HG03521 (cell line): Measurements from ENCODE around the gene TP73.
"Not testable (repeated sequence)": the region's sequence is repeated elsewhere in the genome, so short reads cannot be mapped to it uniquely, and the experiment has no call there.

Source experiments
- ATAC-seq: cut with Tn5 transposase; IDR thresholded peaks from one replicate; pipeline ENCODE4 v1.9.1; 2021; ENCODE audit warnings: mild to moderate bottlenecking, moderate library complexity; ENCODE audit not compliant: unreplicated experiment

Gene TP73

DNA sequence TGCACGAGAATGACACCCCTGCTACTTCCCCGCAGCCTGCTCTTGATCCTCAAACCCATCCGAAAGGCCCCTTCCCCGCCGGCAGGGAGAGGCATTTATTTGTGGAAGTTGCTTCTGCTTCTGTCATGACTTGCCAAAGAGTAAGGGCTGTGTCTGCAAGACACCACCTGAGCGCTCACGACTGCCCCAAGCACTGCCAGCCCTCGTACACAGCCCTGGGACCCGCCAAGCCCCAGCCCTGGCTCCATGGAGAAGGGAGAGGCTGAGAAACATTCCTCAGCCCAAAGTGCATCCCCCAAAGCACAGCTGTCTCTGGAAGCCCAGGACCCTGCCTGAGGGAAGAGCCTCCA is 33.8 kb upstream of the TP73 start:
- ATAC-seq, result no peak

DNA sequence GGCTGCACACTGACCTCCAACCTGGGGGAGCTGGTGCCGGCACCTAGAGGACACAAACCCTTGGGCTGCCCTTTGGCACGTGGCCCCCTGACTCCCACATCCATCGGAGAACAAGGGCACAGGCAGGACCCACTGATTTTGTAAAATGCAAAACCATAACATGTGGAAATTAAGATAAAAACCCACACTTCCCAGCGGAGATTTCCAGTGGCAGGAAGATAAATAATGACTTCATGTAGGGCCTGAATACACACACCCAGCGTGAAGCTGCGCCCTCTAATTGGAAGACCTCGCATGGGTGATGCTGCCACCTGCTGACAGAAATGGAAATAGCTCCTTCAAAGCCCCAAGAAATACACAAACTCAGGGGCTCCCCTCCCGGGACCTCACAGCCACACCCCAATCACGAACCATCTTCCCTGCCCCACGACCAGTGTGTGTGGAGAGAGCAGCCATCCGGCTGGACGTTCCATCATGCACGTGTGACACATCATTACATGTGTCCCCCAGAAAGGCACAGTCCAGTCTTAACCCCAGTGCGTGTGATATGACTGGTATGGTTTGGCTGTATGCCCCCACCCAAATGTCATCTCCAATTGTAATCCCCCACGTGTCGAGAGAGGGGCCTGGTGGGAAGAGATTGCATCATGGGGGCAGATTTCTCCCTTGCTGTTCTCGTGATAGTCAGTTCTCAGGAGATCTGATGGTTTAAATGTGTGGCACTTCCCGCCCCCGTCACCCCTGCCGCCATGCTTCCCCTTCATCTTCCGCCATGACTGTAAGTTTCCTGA is 33.2 kb upstream of the TP73 start:
- no peak for ATAC-seq

DNA sequence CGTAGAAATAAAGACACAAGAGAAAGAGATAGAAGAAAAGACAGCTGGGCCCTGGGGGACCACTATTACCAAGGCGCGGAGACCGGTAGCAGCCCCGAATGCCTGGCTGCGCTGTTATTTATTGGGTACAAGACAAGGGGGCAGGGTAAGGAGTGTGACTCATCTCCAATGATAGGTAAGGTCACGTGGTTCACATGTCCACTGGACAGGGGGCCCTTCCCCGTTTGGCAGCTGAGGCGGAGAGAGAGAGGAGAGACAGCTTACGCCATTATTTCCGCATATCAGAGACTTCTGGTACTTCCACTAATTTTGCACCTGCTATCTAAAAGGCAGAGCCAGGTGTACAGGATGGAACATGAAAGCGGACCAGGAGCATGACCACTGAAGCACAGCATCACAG is 31.6 kb upstream of the TP73 start:
- ATAC-seq, result no peak

DNA sequence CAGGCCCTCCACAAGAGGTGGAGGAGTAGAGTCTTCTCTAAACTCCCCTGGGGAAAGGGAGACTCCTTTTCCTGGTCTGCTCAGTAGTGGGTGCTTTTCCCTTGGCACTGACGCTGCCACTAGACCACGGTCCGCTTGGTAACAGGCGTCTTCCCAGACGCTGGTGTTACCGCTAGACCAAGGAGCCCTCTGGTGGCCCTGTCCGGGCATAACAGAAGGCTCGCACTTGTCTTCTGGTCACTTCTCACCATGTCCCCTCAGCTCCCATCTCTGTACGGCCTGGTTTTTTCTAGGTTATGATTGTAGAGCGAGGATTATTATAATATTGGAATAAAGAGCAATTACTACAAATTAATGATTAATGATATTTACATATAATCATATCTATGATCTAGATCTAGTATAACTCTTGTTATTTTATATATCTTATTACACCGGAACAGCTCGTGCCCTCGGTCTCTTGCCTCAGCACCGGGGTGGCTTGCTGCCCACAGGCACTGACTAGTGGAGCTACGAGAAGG is 31.1 kb upstream of the TP73 start:
- not testable (repeated sequence) for ATAC-seq

DNA sequence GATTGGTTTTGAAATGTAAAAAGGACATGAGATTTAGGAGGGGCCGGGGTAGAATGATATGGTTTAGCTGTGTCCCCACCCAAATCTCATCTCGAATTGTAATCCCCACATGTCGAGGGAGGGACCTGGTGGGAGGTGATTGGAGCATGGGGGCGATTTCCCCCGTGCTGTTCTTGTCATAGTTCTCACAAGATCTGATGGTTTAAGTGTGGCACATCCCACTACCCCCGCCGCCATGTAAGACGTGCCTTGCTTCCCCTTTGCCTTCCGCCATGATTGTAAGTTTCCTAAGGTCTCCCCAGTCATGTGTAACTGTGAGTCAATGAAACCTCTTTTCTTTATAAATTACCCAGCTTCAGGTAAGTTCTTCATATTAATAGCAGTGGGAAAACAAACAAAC is 30.2 kb upstream of the TP73 start:
- not testable (repeated sequence) for ATAC-seq

DNA sequence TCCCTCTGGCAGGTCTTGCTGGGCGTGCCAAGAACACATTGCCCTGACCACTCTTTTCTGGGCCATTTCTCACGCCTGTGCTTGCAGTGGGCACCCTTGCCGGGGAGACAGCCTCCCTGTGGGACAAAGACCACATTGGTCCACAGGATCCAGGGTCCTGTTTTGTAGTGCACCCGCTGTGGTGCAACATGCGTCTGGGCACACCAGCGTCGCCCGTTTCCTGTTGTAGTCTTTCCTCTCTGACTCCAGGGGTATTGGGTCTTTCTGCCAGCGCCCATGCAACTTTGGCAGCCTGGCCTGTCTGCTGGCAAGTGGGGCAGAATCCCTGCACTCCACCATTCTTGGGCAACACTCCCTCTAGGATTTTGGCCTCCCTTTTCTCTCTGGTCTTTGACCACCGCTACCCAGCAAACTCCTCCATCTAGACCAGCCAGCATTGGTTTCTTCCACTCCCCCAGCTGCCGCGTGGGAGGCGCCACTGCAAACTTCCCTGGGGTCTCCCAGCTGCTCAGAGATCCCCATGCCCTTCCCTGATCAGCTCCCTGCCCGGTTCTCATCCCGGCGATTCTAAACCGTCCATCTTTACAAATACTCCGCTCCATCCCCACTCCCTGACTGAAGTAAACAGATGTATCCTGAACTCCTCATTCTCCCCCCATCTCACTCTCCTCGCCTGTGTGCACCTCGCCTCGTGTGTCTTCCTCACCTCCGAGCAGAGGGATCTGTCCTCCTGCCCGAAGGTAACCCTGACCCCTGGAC is 28.7 kb upstream of the TP73 start:
- ATAC-seq, result no peak

DNA sequence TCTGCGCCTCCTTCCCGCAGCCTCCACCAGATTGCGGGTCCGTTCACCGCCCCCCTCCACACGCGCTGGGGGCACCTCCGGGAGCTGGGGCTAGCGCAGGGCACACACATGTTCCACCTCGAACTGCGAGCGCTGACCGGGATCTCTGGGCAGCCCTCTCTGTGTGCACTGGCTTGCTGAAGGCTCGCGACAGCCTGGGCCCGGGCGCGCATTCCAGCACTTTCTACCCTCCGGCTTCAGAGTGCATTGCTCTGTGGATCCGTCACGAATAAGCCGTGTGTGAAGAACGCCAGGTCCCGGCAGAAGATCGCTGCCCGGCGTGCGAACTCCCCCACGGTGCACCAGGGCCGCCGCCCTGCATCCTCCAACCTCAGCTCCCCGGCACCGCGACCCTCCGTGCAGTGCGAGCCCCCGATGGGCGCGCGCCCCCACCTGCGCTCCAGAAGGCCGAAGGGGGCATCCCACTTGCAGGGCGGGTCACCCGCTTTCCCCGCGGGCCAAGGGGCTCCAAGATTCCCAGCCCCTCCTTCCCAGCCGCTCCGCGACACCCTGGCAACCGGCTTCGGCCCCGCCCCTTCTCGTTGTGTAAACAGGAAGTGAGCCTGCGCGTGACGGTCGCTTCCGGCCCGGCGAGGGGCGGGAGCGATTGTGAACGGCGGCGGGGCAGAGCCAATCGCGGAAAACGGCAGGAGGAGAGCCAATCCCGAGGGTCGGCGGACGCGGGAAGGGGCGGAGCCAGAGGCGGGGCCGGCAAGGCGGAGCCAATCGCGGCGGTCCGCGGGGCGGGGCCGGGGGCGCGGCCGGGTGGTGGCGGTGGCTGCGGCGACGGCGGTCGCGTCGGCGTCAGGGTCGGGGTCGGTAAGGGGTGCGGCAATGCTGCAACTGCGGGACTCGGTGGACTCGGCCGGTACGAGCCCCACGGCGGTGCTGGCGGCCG is 27.8 kb upstream of the TP73 start, which contains the start of gene TPRG1L:
Gene TPRG1L, plus strand, starts transcription at position 816 of the 937 bp plus-strand sequence. Its CDS starts 58 bp downstream, at position 874.
- peak; percentile 93 for ATAC-seq

DNA sequence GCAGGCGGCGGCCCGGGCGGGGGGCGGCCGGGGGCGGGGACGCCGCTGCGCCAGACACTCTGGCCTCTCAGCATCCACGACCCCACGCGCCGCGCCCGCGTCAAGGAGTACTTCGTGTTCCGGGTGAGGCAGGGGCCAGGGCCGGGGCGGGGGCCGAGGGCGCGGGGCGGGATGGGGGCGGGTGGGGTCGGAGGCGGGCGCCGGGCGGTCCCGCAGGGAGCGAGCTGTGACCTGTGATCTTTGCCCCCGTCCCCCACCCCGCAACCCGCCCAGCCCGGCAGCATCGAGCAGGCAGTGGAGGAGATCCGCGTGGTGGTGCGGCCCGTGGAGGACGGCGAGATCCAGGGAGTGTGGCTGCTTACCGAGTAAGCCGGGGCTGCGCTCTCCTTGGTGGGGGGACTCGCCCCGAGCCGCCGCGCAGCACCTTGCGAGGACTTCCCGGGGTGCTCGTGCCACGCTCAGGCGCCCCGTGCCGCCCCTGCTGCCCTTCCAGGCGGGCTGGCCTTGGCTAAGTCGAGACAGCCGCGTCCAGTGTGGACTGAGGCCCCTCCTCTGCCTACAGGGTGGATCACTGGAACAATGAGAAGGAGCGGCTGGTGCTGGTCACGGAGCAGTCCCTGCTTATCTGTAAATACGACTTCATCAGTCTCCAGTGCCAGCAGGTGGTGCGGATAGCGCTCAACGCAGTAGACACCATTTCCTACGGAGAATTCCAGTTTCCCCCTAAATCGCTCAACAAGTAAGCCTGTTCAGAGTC is 27.0 kb upstream of the TP73 start:
- peak; percentile 12 for ATAC-seq

DNA sequence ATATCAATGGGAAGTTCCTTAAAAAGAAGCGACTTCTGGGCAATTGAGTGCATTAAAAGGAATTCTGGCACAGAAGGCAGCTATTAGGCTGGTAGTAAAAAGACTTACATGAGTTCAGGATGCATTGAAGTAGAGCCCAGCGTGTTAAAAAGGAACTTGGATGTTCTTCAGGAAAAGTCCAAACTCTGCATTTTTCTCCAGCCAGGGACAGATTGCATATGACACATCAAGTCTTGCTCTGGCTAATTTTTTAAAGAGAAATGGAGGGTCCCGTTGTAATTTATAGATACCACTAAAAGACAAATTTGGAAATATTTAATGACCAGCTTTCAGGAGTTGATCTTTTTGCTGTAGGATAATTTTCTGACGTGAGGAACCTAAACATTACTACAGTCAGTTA is 26.3 kb upstream of the TP73 start:
- no peak for ATAC-seq

DNA sequence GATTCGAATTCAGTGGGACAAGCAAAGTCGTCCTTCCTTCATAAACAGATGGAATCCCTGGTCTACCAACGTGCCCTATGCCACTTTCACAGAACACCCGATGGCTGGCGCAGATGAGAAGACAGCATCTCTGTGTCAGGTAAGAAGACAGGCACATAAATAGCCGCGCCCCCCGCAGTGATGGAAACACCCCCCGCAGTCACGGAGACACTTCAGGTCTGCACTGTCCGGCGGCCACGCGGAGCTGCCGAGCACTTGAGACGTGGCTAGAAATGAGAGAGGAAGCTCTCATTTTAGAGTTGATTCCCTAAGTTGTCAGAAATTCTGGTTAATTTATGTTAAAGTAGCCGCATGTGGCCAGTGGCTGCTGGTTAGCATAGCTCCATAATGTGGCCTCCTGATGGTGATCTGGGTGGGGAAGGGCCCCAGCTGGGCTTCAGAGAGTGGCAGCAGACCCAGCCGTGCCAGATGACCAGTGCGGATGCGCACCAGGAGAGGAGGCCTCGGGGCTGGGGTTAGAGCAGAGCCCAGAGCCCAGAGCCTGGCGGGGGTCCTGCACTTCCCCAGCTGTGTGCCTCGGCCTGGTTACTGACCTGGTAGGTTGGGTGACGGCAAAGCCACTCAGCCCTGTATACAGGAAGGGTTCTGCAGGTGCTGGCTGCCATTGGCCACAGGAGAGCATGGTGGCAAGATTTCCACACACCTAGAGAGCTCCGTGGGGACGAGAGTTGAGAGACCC is 24.6 kb upstream of the TP73 start:
- ATAC-seq, result no peak

DNA sequence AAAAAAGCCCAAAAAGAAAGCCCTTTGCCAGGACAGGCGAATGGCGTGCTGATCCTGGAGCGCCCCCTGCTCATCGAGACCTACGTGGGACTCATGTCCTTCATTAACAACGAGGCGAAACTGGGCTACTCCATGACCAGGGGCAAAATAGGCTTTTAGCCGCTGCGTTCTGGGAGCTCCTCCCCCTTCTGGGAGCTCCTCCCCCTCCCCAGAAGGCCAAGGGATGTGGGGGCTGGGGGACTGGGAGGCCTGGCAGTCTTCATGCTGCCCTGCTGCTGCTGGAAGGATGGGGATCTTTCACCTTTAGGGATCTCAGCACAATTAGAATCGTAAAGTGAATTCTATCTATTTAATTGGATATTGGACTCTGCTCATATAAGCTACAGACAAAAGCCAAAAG is 23.9 kb upstream of the TP73 start:
- ATAC-seq, result no peak

DNA sequence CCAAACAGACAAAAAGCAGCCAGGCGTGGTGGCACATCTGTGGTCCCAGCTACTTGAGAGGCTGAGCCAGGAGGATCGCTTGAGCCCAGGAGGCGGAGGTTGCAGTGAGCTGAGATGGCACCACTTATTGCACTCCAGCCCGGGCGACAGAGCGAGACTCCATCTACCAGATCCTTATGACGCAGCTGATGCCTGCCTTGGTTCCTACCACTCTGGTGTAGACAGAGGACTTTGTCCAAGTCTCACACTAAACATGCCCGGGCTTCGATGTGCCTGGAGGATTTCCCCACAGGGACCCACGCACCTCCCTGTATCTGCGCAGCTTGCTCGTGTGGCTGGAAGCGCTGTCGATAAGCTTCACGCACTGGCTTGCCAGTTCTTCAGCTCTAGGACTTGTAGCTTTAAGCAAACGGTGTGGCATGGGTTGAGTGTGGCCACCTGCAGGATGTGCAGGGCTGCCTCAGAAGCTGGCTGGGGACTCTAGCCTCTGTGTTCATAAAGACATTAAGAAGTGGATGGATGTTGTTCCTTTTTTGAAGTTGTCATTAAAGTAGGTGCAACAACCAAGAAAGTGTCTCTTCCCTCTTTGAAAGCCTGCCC is 22.7 kb upstream of the TP73 start:
- no peak for ATAC-seq

DNA sequence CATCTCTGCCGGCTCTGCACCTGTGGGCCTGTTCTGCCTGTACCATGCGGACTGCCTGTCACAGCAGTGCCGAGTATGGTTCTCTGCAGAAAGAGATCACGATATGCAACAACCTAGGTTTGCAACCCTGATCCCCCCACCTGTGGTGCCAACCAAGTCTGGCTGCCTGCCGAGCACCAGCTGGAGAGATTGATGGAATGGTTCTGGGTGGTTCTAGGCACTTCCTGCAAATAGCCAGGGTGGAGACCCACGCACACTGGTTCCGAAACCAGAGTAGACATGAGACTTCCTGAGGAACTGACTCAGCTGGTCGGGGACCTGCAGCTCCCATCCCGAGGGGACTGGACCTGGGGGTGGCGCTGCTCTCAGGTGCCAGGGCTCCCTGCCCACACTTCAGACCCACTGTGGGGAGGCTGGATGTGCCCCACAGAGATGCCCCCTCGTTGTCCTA is 22.1 kb upstream of the TP73 start:
- ATAC-seq, result no peak

DNA sequence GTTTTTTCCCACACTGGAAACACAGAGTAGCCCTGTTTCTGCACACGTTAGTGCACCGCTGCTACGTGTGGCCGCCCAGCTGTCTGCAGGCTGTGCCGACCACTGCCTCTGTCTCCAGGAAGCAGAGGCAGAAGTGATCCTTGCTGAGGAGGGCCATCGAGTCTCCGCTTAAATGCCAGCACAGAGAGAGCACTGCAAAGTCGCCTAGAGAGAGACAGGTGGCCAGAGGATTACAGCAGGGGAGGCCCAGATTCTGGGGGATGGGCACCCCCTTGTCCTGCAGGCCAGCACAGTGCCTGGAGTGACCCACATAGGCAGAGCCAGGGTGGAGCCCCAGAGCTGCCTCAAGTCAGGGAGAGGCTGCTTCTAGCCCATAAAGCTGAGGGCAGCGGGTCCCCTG is 21.4 kb upstream of the TP73 start:
- no peak for ATAC-seq

DNA sequence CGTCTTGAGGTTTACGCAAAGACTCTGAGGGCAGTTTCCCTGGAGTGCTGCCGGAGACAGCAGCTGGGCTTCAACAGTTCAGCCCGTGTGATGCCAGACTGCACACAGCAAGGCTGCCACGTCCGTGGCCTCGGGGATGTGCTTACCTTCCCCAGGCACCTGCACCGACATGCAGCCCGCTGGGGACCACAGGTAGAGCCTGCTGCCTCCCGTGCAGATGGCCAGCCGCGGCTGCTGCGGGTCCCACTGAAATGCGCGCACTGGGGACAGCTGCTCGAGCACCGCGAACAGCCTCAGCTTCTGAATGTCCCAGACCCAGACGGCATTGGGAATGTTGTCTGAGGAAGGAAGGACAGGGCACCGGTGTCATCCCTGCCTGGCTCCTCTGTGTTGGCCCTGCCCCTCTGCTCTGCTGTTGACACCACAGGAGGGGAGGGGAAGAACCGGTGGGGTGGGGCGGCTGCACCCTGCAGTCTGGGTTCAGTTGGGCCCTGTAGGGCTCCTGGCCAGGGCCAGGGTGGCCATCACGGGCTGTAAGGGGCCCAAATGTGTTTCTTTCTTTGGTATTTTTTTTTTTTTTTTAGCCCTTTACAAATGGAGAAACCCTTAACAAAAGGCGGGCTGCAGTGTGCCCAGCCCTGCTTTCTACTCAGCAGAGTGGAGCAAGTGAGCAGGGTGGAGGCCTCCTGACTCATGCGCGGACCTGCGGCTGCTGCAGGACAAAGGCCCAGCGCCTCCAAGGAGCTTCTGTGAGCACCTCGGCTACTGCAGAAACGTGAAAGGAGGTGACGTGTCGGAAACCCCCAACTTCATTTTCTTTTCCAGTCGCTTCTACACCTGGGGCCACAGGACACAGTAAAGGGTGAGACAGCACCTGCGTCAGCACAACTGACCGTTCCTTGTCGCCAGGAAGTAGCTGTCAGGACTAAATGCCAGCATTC is 20.7 kb upstream of the TP73 start:
- ATAC-seq, result no peak

DNA sequence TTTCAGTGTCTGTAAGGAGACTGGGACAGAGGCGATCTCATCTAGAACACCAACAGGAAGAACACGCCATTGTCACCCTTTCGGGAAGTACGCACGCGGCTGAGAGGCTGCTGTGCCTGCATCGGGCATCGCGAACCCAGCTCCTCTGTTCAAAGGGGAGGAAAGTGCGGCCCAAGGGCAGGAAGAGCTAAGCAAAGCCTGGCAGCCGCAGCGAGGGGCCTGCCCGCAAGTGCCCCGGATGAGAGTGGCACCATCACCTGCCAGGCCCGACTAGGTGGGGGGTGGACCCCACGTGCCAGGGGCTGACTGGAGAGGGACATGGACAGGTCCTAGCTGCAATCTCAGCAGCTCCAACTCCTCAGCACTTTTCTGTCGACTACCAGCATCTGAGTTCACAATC is 20.0 kb upstream of the TP73 start:
- ATAC-seq, result no peak

DNA sequence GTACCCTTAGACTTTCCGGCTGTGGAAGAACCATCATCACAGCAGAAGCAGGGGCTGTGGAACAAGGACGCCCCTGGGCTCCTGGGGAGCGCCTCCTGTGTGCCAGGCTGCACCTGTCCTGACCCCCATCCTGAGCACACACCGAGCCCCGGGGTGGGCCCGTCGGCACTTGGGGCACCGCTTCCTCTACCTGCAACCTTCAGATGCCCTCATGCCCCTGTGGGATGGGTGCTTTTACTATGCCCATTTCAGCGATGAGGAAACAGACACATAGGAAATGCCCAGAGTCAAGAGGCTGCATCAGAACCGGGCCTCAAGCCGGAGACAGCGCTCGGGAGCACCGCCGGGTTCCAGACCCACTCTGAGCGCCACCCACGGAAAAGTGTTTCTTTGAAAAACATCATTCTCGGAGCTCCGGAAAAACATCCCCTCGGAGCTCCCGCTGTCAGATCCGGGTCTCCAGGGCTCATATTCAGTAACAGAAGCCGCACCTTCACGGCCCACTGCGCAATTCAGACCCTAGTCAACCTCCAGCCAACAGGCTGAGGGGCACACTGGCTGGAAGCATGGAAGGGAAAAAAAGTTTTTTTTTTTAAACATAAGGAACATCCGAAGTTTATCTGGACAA is 19.5 kb upstream of the TP73 start:
- no peak for ATAC-seq
